Keratinocyte (primary cell): ENCODE measurements around the gene DAGLA.

Experiments
- EZH2 ChIP-seq: IDR thresholded peaks from one replicate; pipeline ENCODE4 v1.6.1; 2012; ENCODE audit warnings: inconsistent platforms, mild to moderate bottlenecking, low read length, moderate library complexity
- TF ChIP-seq, protein P1 (sequence below), 3 experiments: IDR thresholded peaks in 1 of 3; conservative IDR thresholded peaks in 1 of 3; optimal IDR thresholded peaks in 1 of 3; 2 replicates in 2 of 3; 3 replicates in 1 of 3; pipeline versions ENCODE3 to v1.5.1; 2011; ENCODE audit warnings: low read length in 3 of 3, mild to moderate bottlenecking in 3 of 3, moderate library complexity in 2 of 3, control low read depth in 1 of 3, inconsistent platforms in 1 of 3; ENCODE audit not compliant: insufficient read depth in 2 of 3; ENCODE audit errors: extremely low read depth in 1 of 3

DNA sequence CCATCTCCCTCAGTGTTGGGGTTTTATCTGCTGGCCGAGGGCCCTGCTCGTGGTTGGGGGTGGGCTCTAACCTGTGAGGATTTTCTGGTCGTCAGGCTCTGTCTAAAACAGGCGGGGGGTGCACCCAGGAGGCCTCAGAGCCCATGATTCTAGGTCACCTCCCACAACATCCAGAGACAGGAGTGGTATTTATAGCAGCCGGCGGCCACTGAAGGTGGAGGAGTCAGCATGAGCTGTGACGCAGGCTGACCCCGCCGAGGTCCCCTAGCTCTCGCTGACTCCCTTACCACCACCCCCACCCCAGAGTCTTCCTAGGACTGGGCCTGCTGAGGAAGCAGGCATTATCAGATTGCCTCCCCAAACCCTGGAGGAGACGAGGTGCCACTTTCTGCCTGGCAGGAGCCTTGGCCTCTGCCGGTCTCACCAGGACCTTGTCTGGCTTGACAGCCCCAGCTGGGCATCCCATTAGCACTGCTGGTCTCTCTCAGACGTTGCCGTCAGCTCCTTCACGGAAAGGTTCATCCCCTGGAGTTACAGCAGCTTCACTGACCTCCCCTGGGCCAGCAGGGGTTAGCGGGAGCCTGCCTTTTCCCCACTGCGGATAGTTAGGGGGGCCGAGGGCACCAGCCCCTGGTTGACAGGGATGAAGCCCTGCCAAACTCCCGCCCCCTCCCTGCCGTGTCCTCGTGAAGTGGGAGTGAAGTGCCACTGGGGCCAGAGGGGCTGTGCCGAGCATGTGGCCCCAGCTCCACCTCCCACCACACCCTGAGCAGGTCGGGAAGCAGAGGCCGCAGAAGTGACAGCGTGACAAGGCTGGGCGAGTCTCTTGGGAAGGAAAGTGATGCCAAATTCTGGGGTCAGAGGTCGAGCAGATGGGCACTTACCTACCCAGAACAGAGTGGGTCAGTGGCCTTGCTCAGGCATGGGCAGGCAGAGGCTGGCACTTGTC, 26.5 kb downstream of the DAGLA start:
- TF ChIP-seq, protein P1, sequence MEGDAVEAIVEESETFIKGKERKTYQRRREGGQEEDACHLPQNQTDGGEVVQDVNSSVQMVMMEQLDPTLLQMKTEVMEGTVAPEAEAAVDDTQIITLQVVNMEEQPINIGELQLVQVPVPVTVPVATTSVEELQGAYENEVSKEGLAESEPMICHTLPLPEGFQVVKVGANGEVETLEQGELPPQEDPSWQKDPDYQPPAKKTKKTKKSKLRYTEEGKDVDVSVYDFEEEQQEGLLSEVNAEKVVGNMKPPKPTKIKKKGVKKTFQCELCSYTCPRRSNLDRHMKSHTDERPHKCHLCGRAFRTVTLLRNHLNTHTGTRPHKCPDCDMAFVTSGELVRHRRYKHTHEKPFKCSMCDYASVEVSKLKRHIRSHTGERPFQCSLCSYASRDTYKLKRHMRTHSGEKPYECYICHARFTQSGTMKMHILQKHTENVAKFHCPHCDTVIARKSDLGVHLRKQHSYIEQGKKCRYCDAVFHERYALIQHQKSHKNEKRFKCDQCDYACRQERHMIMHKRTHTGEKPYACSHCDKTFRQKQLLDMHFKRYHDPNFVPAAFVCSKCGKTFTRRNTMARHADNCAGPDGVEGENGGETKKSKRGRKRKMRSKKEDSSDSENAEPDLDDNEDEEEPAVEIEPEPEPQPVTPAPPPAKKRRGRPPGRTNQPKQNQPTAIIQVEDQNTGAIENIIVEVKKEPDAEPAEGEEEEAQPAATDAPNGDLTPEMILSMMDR (optimal IDR thresholded peaks at IDR 0.05 in 1 of 3, IDR thresholded peaks at IDR 0.05 in 1 of 3, conservative IDR thresholded peaks at IDR 0.05 in 1 of 3; ENCODE audit: extremely low read depth in 1 of 3, insufficient read depth in 2 of 3, low read length in 3 of 3) = no peak
- TF ChIP-seq EZH2 = no peak
